Endothelial cell of umbilical vein (primary cell): ENCODE data around the gene EFEMP1.

Source experiments
- EZH2 ChIP-seq: IDR thresholded peaks from 2 replicates; pipeline ENCODE4 v1.6.1; 2012; ENCODE audit warnings: borderline replicate concordance, low read depth, mild to moderate bottlenecking, moderate library complexity, low read length, inconsistent platforms; ENCODE audit not compliant: severe bottlenecking
- MAX ChIP-seq: IDR thresholded peaks from 2 replicates; pipeline ENCODE4 v1.6.1; 2011; ENCODE audit not compliant: insufficient read depth, insufficient read length
- MYC ChIP-seq: IDR thresholded peaks from one replicate; pipeline ENCODE4 v1.6.1; 2011; ENCODE audit warnings: mild to moderate bottlenecking, low read depth, low read length
- POLR2A ChIP-seq: IDR thresholded peaks from 2 replicates; pipeline ENCODE4 v1.6.1; 2012; ENCODE audit warnings: low read depth, mild to moderate bottlenecking, control low read depth, low read length
- TF ChIP-seq, protein P1 (sequence below), 2 donors: IDR thresholded peaks; 1 replicate in 1 of 2; 2 replicates in 1 of 2; pipeline ENCODE4 v1.5.1; 2011; ENCODE audit warnings: low read length in 2 of 2, mild to moderate bottlenecking in 2 of 2, moderate library complexity in 2 of 2, control low read depth in 1 of 2, inconsistent platforms in 1 of 2, low read depth in 1 of 2; ENCODE audit not compliant: insufficient read depth in 1 of 2; ENCODE audit errors: extremely low read depth in 1 of 2

DNA sequence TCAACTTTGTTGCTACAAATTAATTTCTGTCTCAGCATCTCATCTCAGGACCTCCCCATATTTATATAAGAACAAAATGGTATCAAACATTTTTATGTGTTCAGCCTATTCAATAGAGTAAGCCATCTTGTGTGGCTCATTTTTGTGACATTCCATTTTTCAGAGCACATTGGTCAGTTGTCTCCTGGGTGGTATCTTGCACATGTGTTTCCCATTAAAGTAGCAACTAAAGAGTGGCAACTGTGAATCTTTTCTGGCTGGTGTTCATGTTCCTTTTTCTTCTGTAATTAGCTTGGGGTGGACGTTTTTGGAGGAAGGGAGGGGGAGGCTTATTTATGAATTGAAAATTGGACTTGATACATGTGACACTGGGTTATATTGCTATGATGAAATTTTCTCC is 45.4 kb upstream of the EFEMP1 start:
- TF ChIP-seq, protein P1, sequence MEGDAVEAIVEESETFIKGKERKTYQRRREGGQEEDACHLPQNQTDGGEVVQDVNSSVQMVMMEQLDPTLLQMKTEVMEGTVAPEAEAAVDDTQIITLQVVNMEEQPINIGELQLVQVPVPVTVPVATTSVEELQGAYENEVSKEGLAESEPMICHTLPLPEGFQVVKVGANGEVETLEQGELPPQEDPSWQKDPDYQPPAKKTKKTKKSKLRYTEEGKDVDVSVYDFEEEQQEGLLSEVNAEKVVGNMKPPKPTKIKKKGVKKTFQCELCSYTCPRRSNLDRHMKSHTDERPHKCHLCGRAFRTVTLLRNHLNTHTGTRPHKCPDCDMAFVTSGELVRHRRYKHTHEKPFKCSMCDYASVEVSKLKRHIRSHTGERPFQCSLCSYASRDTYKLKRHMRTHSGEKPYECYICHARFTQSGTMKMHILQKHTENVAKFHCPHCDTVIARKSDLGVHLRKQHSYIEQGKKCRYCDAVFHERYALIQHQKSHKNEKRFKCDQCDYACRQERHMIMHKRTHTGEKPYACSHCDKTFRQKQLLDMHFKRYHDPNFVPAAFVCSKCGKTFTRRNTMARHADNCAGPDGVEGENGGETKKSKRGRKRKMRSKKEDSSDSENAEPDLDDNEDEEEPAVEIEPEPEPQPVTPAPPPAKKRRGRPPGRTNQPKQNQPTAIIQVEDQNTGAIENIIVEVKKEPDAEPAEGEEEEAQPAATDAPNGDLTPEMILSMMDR (IDR thresholded peaks at IDR 0.05; ENCODE audit: extremely low read depth in 1 of 2, insufficient read depth in 1 of 2, low read depth in 1 of 2, low read length in 2 of 2): no peak
- TF ChIP-seq EZH2 (no peak), MAX (no peak), POLR2A (no peak), MYC (no peak)
